WI38 (cell line): ENCODE data around the gene VIP.

Experiments
- H3K4me3 ChIP-seq: 2 replicates; pipeline ENCODE4 v1.5.1; 2011; ENCODE audit warnings: low read depth, mild to moderate bottlenecking, control low read depth, low read length
- CTCF ChIP-seq: IDR thresholded peaks from 2 replicates; pipeline ENCODE4 v1.5.1; 2012; ENCODE audit warnings: low read depth, mild to moderate bottlenecking, control low read depth, low read length

Gene VIP

GRCh38 chr6:152775428-152775827, 24.8 kb downstream of the VIP start:
- no peak for TF ChIP-seq CTCF
- no peak overlapping the region for H3K4me3 ChIP-seq

GRCh38 chr6:152776833-152777232, 26.2 kb downstream of the VIP start:
- no peak overlapping the region for H3K4me3 ChIP-seq
- TF ChIP-seq CTCF = no peak

GRCh38 chr6:152783217-152783878, 32.8 kb downstream of the VIP start:
- TF ChIP-seq CTCF = no peak
- H3K4me3 ChIP-seq = no peak overlapping the region

- H3K4me3 ChIP-seq = no peak overlapping the region
- TF ChIP-seq CTCF = no peak
Observed at GRCh38 chr6:152794696-152795095, 44.1 kb downstream of the VIP start.

- no peak for TF ChIP-seq CTCF
- H3K4me3 ChIP-seq = no peak overlapping the region
Observed at GRCh38 chr6:152804150-152804549, 53.6 kb downstream of the VIP start.
